ENCODE data around the gene SLC46A3. TPM values are rescaled to one million over a fixed set of nuclear protein-coding genes. Genes with fewer than 3 reads are reported as not detected.

Gene SLC46A3
- total RNA-seq (2016; rRNA removed; fragmentation: Illumina TruSeq; extraction: Trizol) (not detected in 2 replicates), polyA plus RNA-seq (2011; rRNA removed) (not detected in 2 replicates), polyA minus RNA-seq (2011; rRNA and poly(A)+ RNA removed; ENCODE audit: low replicate concordance) (not detected in 2 replicates), Bru-seq, nascent RNA (not detected), BruChase-seq, experiment 1, labeled RNA remaining after a 6-hour chase (percentile 12 among the genes with signal in this experiment), BruChase-seq, experiment 2, labeled RNA remaining after a 2-hour chase (not detected)
- total RNA-seq (2016; cell fraction: cytosol; rRNA removed; fragmentation: Illumina TruSeq; extraction: Trizol; ENCODE audit: low read depth): not detected in 2 replicates
- total RNA-seq (2016; cell fraction: insoluble cytoplasmic fraction; rRNA removed; fragmentation: Illumina TruSeq; extraction: Trizol): not detected in 2 replicates
- total RNA-seq (2016; cell fraction: membrane; rRNA removed; fragmentation: Illumina TruSeq; extraction: Trizol): not detected in 2 replicates
- total RNA-seq (2016; cell fraction: nucleus; rRNA removed; fragmentation: Illumina TruSeq; extraction: Trizol): not detected in 2 replicates
- polyA plus RNA-seq (2011; cell fraction: cytosol; rRNA removed): not detected in 2 replicates
- polyA plus RNA-seq (2011; cell fraction: nucleus; rRNA removed): not detected in 2 replicates
- polyA plus RNA-seq (2012): not detected in 2 replicates
- polyA plus RNA-seq (2016; cell fraction: cytosol; fragmentation: Illumina TruSeq; extraction: Trizol; ENCODE audit: low read depth): not detected in 2 replicates
- polyA plus RNA-seq (2016; cell fraction: insoluble cytoplasmic fraction; fragmentation: Illumina TruSeq; extraction: Trizol; ENCODE audit: low read depth): not detected in 2 replicates
- not detected in 2 replicates for polyA plus RNA-seq (2016; cell fraction: membrane; fragmentation: Illumina TruSeq; extraction: Trizol; ENCODE audit: low read depth)
- not detected in 2 replicates for polyA plus RNA-seq (2016; cell fraction: nucleus; fragmentation: Illumina TruSeq; extraction: Trizol; ENCODE audit: insufficient read depth, low read depth)
- polyA minus RNA-seq (2011; cell fraction: cytosol; rRNA and poly(A)+ RNA removed): not detected in 2 replicates
- polyA minus RNA-seq (2011; cell fraction: nucleus; rRNA and poly(A)+ RNA removed): not detected in 2 replicates
- long read RNA-seq, experiment 1: 0 reads
- long read RNA-seq, experiment 2: 0 reads

GRCh38 chr13:28718543-28719226, at the start of gene SLC46A3:
Gene SLC46A3 (minus strand): TSS chr13:28718970. CDS start chr13:28717998, 972 bp downstream.
- ATAC-seq (no peak), FAIRE-seq (no peak), DNase-seq (ENCODE audit: low spot score) (no peak)
- intact Hi-C loops (cut with micrococcal nuclease; ENCODE audit: unreplicated experiment) (no loop called here), in situ Hi-C loops (cut with HindIII; ENCODE audit: extremely low pct_ligation_motif_present, low pct_unique_long_range_greater_than_20kb) (no loop called here)
- H3K4me2 ChIP-seq (ENCODE audit: low read depth, low read length): no peak within 1 kb of the TSS
- POLR2A ChIA-PET: no interaction called here
- 0 out of 5 replicates have a peak, but pooled peaks cover 0 to 2% of the 10 kb centered on the region in 2 experiments for H3K27me3 ChIP-seq (ENCODE audit: control insufficient read depth in 1 of 2, insufficient read depth in 2 of 2, low read length in 2 of 2)
- no peaks in the 10 kb centered on the region for H3K4me1 ChIP-seq (ENCODE audit: insufficient read depth, low read length)
- no peak for TF ChIP-seq MXI1 (IDR thresholded peaks at IDR 0.05; ENCODE audit: borderline replicate concordance, low read depth, low read length)
- H3K9me3 ChIP-seq (ENCODE audit: low read length): no peaks in the 10 kb centered on the region
- no peaks in the 10 kb centered on the region for H4K20me1 ChIP-seq (ENCODE audit: insufficient read depth, low read length)
- H2AFZ ChIP-seq (ENCODE audit: low read length): no peak within 1 kb of the TSS
- H3K27ac ChIP-seq (ENCODE audit: extremely low read length, insufficient read depth, low read length): no peak within 1 kb of the TSS
- H3K9ac ChIP-seq (ENCODE audit: insufficient read depth, low read depth, low read length): no peak within 1 kb of the TSS
- no TSS peak for BruUV-seq (replicated peaks)
- H3K4me3 ChIP-seq (replicated peaks in 1 of 3; ENCODE audit: insufficient read depth in 1 of 3, low read depth in 2 of 3, low read length in 3 of 3): no peak within 1 kb of the TSS
- H3K36me3 ChIP-seq (replicated peaks in 1 of 2; ENCODE audit: control insufficient read depth in 1 of 2, insufficient read depth in 2 of 2, low read length in 2 of 2): no peaks in the 10 kb centered on the region
- WGBS (ENCODE audit: low lambda C conversion rate): 76% methylated on average over 29 of the region's 78 CpGs
- CTCF ChIA-PET (ENCODE audit: low intra/inter-chr PET ratio, low total read pairs): no interaction called here
- no peaks in the 10 kb centered on the region for H3K79me2 ChIP-seq (ENCODE audit: insufficient read depth, low read length)

- POLR2A ChIA-PET: no interaction called here
- H3K27ac ChIP-seq (ENCODE audit: extremely low read length, insufficient read depth, low read length): no peak overlapping the region
- FAIRE-seq: no peak
- TF ChIP-seq RXRB (CRISPR knock-in tag; IDR thresholded peaks at IDR 0.05; ENCODE audit: borderline replicate concordance): no peak
- TF ChIP-seq ZNF746 (CRISPR knock-in tag; IDR thresholded peaks at IDR 0.05): no peak
- no peak for TF ChIP-seq PLSCR1 (CRISPR knock-in tag; IDR thresholded peaks at IDR 0.05; ENCODE audit: borderline replicate concordance)
- TF ChIP-seq ZBTB4 (CRISPR knock-in tag; IDR thresholded peaks at IDR 0.05; ENCODE audit: borderline replicate concordance): no peak
- TF ChIP-seq ZNF549 (CRISPR knock-in tag; IDR thresholded peaks at IDR 0.05): no peak
- no peak for TF ChIP-seq TRIM24 (CRISPR knock-in tag; IDR thresholded peaks at IDR 0.05)
- TF ChIP-seq ZNF441 (CRISPR knock-in tag; IDR thresholded peaks at IDR 0.05; ENCODE audit: borderline replicate concordance): no peak
- TF ChIP-seq NFRKB (IDR thresholded peaks at IDR 0.05): no peak
Measured at GRCh38 chr13:28763887-28764286, 45.1 kb upstream of the SLC46A3 start.

More at GRCh38 chr13:28763887-28764286, 45.1 kb upstream of the SLC46A3 start:
- no peak overlapping the region for H3K4me2 ChIP-seq (ENCODE audit: low read depth, low read length)
- H3K4me1 ChIP-seq (ENCODE audit: insufficient read depth, low read length): no peaks in the 10 kb centered on the region
- no peak overlapping the region for H3K4me3 ChIP-seq (replicated peaks in 1 of 3; ENCODE audit: insufficient read depth in 1 of 3, low read depth in 2 of 3, low read length in 3 of 3)
- no peak overlapping the region for H3K9ac ChIP-seq (ENCODE audit: insufficient read depth, low read depth, low read length)
- H3K79me2 ChIP-seq (ENCODE audit: insufficient read depth, low read length): no peaks in the 10 kb centered on the region
- no peak overlapping the region for H2AFZ ChIP-seq (ENCODE audit: low read length)
- H4K20me1 ChIP-seq (ENCODE audit: insufficient read depth, low read length): no peaks in the 10 kb centered on the region
- no peaks in the 10 kb centered on the region for H3K27me3 ChIP-seq (ENCODE audit: control insufficient read depth in 1 of 2, insufficient read depth in 2 of 2, low read length in 2 of 2)
- ATAC-seq: no peak
- no peaks in the 10 kb centered on the region for H3K36me3 ChIP-seq (replicated peaks in 1 of 2; ENCODE audit: control insufficient read depth in 1 of 2, insufficient read depth in 2 of 2, low read length in 2 of 2)
- H3K9me3 ChIP-seq (ENCODE audit: low read length): peaks cover 10% of the 10 kb centered on the region
- BruUV-seq (replicated peaks): no TSS peak
- 0% methylated on average over 3 of the region's 4 CpGs for WGBS (ENCODE audit: low lambda C conversion rate)
- DNase-seq (ENCODE audit: low spot score): no peak
- intact Hi-C loops (cut with micrococcal nuclease; ENCODE audit: unreplicated experiment) (no loop called here), in situ Hi-C loops (cut with HindIII; ENCODE audit: extremely low pct_ligation_motif_present, low pct_unique_long_range_greater_than_20kb) (no loop called here)
- CTCF ChIA-PET (ENCODE audit: low intra/inter-chr PET ratio, low total read pairs): no interaction called here
